GM18498 (cell line): ENCODE data around the gene GAD2.
"Not testable (repeated sequence)": the region's sequence is repeated elsewhere in the genome, so short reads cannot be mapped to it uniquely, and the experiment has no call there.

Source experiments
- ATAC-seq: cut with Tn5 transposase; IDR thresholded peaks from one replicate; pipeline ENCODE4 v1.9.1; 2021; ENCODE audit warnings: mild to moderate bottlenecking, moderate library complexity; ENCODE audit not compliant: unreplicated experiment

GAD2 gene

GRCh38 chr10:26311383-26311940 lies 94.9 kb downstream of the GAD2 start:
- no peak for ATAC-seq

- ATAC-seq, result no peak
These were observed 97.9 kb downstream of the GAD2 start for GRCh38 chr10:26314265-26315013.

- ATAC-seq, result no peak
These were observed 102.1 kb downstream of the GAD2 start for GRCh38 chr10:26318672-26319071.

- ATAC-seq, result no peak
These were observed 106.6 kb downstream of the GAD2 start for GRCh38 chr10:26323219-26323618.

- no peak for ATAC-seq
These were observed 110.3 kb downstream of the GAD2 start for GRCh38 chr10:26326851-26327250.

GRCh38 chr10:26327811-26328210 lies 111.2 kb downstream of the GAD2 start:
- no peak for ATAC-seq

- ATAC-seq, result no peak
These were observed 114.8 kb downstream of the GAD2 start for GRCh38 chr10:26331371-26331770.

GRCh38 chr10:26334232-26334931 lies 117.8 kb downstream of the GAD2 start:
- no peak for ATAC-seq

- peak; percentile 86 for ATAC-seq
These were observed 118.5 kb downstream of the GAD2 start for GRCh38 chr10:26334932-26335573.

- peak; percentile 49 for ATAC-seq
These were observed 119.1 kb downstream of the GAD2 start for GRCh38 chr10:26335574-26336093.

- ATAC-seq, result no peak
These were observed 120.4 kb downstream of the GAD2 start for GRCh38 chr10:26336979-26337378.

GRCh38 chr10:26341701-26342100 lies 125.1 kb downstream of the GAD2 start:
- no peak for ATAC-seq

GRCh38 chr10:26348821-26349417 lies 132.3 kb downstream of the GAD2 start:
- ATAC-seq, result not testable (repeated sequence)
